ENCODE data around the gene JPH4. TPM values are rescaled to one million over a fixed set of nuclear protein-coding genes. Genes with fewer than 3 reads are reported as not detected.
A peak's percentile ranks its signal among the peaks of the same experiment; 100 is the strongest.

JPH4 gene
- total and polyA plus RNA-seq, 3 experiments from 2014 or later = 1.8 TPM; not detected in 1

- Histone ChIP-seq H3K4me1 (ENCODE audit: insufficient read depth, low read length) (peaks cover 24% of the 10 kb centered on the region), H3K36me3 (ENCODE audit: insufficient read depth, low read length) (peaks cover 16% of the 10 kb centered on the region), H3K27me3 (ENCODE audit: insufficient read depth, low read length, poor library complexity, severe bottlenecking) (no peaks in the 10 kb centered on the region), H3K4me3 (ENCODE audit: low read length) (peak within 1 kb of the TSS; percentile 78), H3K9me3 (ENCODE audit: low read length) (no peaks in the 10 kb centered on the region), H3K27ac (ENCODE audit: low read depth, low read length) (peak within 1 kb of the TSS; percentile 78)
- Mint-ChIP-seq H3K4me3 (peak within 1 kb of the TSS; percentile 94 to 99 (median 96)), H3K27me3 (no peaks in the 10 kb centered on the region), H3K36me3 (peaks cover 0 to 34% (median 3%) of the 10 kb centered on the region in 3 donors), H3K27ac (peak within 1 kb of the TSS; percentile 93 to 99 (median 96)), H3K9me3 (no peaks in the 10 kb centered on the region), H3K4me1 (peaks cover 29 to 37% (median 31%) of the 10 kb centered on the region in 3 donors)
- DNase-seq = peak; percentile 86 to 96 (median 90)
- ChIA-PET CTCF (interaction anchor here (0.8 to 8.9 kb wide), 6 partner anchors 14 to 78 kb away, joined by 3 to 105 read pairs (median 8); no protein-coding TSS in a partner anchor), POLR2A (interaction anchor here (0.8 to 1.6 kb wide), 3 partner anchors 12 to 86 kb away, joined by 3 to 6 read pairs (median 4); partner anchors contain the start of genes AP1G2 and NGDN)
Observed at GRCh38 chr14:23555882-23556699, 22.5 kb downstream of the JPH4 start, which contains the start of gene THTPA. TSS of gene THTPA (plus strand) at chr14:23556271. CDS start at chr14:23556758, 487 bp downstream.

DNA sequence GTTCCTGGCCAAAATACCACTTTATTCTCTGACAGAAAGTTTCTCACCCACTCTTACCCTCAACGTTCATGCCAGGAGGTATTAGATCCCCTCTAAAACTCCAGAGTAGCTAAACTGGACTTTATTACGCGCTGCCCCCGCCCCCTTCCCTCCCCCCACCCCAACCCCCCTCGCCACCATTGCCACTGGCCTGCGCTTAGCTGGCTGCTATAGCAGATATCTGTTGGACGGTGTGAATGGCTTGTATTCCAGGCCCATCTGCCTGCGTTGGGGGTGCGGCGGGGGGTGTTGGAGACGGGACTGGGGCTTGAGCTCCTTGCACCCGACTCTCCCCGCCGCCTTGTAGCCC is 23.1 kb downstream of the JPH4 start:
- ChIA-PET CTCF (interaction anchor here (0.8 to 2.0 kb wide), 4 partner anchors 14 to 77 kb away, joined by 3 to 12 read pairs (median 3); no protein-coding TSS in a partner anchor), POLR2A (interaction anchor here (0.8 to 1.6 kb wide), 3 partner anchors 12 to 85 kb away, joined by 3 to 6 read pairs (median 4); partner anchors contain the start of genes AP1G2 and NGDN)
- Mint-ChIP-seq H3K4me3 (peak overlapping the region; percentile 94 to 99 (median 96)), H3K27me3 (no peaks in the 10 kb centered on the region), H3K27ac (peak overlapping the region; percentile 93 to 99 (median 96)), H3K4me1 (peaks cover 29 to 37% (median 31%) of the 10 kb centered on the region in 3 donors), H3K9me3 (no peaks in the 10 kb centered on the region), H3K36me3 (peaks cover 0 to 29% (median 3%) of the 10 kb centered on the region in 3 donors)
- H3K27ac ChIP-seq (ENCODE audit: low read depth, low read length) = peak overlapping the region; percentile 78
- H3K4me3 ChIP-seq (ENCODE audit: low read length) = peak overlapping the region; percentile 78
- H3K4me1 ChIP-seq (ENCODE audit: insufficient read depth, low read length) = peaks cover 30% of the 10 kb centered on the region
- no peaks in the 10 kb centered on the region for H3K27me3 ChIP-seq (ENCODE audit: insufficient read depth, low read length, poor library complexity, severe bottlenecking)
- H3K36me3 ChIP-seq (ENCODE audit: insufficient read depth, low read length) = peaks cover 11% of the 10 kb centered on the region
- DNase-seq = no peak
- H3K9me3 ChIP-seq (ENCODE audit: low read length) = no peaks in the 10 kb centered on the region

GRCh38 chr14:23551266-23552028 is 27.1 kb downstream of the JPH4 start, which contains the start of gene ZFHX2:
TSS of gene ZFHX2 (minus strand) at chr14:23551765. CDS start at chr14:23535325, 16,440 bp downstream.
- peak within 1 kb of the TSS in 7 of 8 donors; percentile 35 to 92 (median 77) for H3K27ac Mint-ChIP-seq
- peak within 1 kb of the TSS in 3 of 7 donors; percentile 75 to 87 (median 84) for H3K4me3 Mint-ChIP-seq
- peaks cover 9 to 21% (median 15%) of the 10 kb centered on the region in 3 donors for H3K4me1 Mint-ChIP-seq
- Histone ChIP-seq H3K4me1 (ENCODE audit: insufficient read depth, low read length) (peaks cover 22% of the 10 kb centered on the region), H3K4me3 (ENCODE audit: low read length) (peak within 1 kb of the TSS; percentile 72), H3K27me3 (ENCODE audit: insufficient read depth, low read length, poor library complexity, severe bottlenecking) (peaks cover 5% of the 10 kb centered on the region), H3K36me3 (ENCODE audit: insufficient read depth, low read length) (no peaks in the 10 kb centered on the region), H3K27ac (ENCODE audit: low read depth, low read length) (peak within 1 kb of the TSS; percentile 12), H3K9me3 (ENCODE audit: low read length) (no peaks in the 10 kb centered on the region)
- POLR2A ChIA-PET = interaction anchor here (1.0 to 1.3 kb wide), 3 partner anchors 10 to 249 kb away, joined by 3 to 4 read pairs (median 3); partner anchors contain the start of genes NGDN and PPP1R3E
- CTCF ChIA-PET = interaction anchor here (1.1 kb wide), 1 partner anchor 12 kb away, joined by 7 read pairs; no protein-coding TSS in a partner anchor
- peaks cover 0 to 5% (median 0%) of the 10 kb centered on the region in 3 donors for H3K36me3 Mint-ChIP-seq
- H3K9me3 Mint-ChIP-seq = no peaks in the 10 kb centered on the region
- no peaks in the 10 kb centered on the region for H3K27me3 Mint-ChIP-seq
- DNase-seq = peak; percentile 53 to 77 (median 65)

DNA sequence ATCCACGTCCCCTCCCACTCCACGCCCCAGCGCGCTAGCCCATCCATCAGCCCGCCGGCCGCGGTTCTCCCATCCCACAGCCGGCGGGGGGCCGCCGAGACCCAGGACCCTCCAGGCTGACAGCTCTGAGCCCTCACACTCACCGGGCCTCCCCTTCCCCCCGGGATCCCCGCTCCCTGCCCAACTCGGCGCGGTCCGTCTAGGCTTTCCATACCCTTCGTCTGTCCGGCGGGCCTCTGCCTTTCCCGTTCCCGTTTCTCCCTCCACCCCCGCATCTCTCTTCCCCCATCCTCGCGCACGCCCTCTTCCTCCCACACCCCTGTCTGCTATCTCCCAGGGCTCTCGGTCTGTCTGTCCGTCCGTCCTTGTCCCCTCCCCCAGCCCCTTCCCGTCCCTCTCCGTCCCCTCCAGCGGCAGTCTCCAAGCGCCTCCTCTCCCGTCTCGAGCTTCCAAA is 27.8 kb downstream of the JPH4 start:
- H3K4me3 ChIP-seq (ENCODE audit: low read length) = peak overlapping the region; percentile 72
- peaks cover 6 to 17% (median 11%) of the 10 kb centered on the region in 3 donors for H3K4me1 Mint-ChIP-seq
- ChIA-PET POLR2A (no interaction called here), CTCF (no interaction called here)
- H3K4me1 ChIP-seq (ENCODE audit: insufficient read depth, low read length) = peaks cover 19% of the 10 kb centered on the region
- peak overlapping the region in 2 of 7 donors; percentile 84 to 87 for H3K4me3 Mint-ChIP-seq
- no peaks in the 10 kb centered on the region for H3K27me3 Mint-ChIP-seq
- no peak for DNase-seq
- H3K27me3 ChIP-seq (ENCODE audit: insufficient read depth, low read length, poor library complexity, severe bottlenecking) = peaks cover 5% of the 10 kb centered on the region
- no peaks in the 10 kb centered on the region for H3K9me3 ChIP-seq (ENCODE audit: low read length)
- H3K9me3 Mint-ChIP-seq = no peaks in the 10 kb centered on the region
- H3K27ac Mint-ChIP-seq = peak overlapping the region in 1 of 8 donors; percentile 84
- H3K36me3 ChIP-seq (ENCODE audit: insufficient read depth, low read length) = no peaks in the 10 kb centered on the region
- no peak overlapping the region for H3K27ac ChIP-seq (ENCODE audit: low read depth, low read length)
- peaks cover 0 to 1% (median 0%) of the 10 kb centered on the region in 3 donors for H3K36me3 Mint-ChIP-seq

- no peak for DNase-seq
- H3K36me3 Mint-ChIP-seq = no peaks in the 10 kb centered on the region
- no peak overlapping the region for H3K4me3 Mint-ChIP-seq
- H3K4me1 Mint-ChIP-seq = peaks cover 6 to 11% (median 7%) of the 10 kb centered on the region in 3 donors
- ChIA-PET CTCF (interaction anchor here (1.1 to 1.4 kb wide), 2 partner anchors 9 to 11 kb away, joined by 5 to 7 read pairs; no protein-coding TSS in a partner anchor), POLR2A (no interaction called here)
- no peaks in the 10 kb centered on the region for H3K9me3 Mint-ChIP-seq
- no peaks in the 10 kb centered on the region for H3K9me3 ChIP-seq (ENCODE audit: low read length)
- no peak overlapping the region for H3K27ac ChIP-seq (ENCODE audit: low read depth, low read length)
- H3K27ac Mint-ChIP-seq = no peak overlapping the region
- peaks cover 0 to 1% of the 10 kb centered on the region in 2 donors for H3K27me3 Mint-ChIP-seq
- H3K27me3 ChIP-seq (ENCODE audit: insufficient read depth, low read length, poor library complexity, severe bottlenecking) = peaks cover 5% of the 10 kb centered on the region
- H3K4me1 ChIP-seq (ENCODE audit: insufficient read depth, low read length) = peaks cover 18% of the 10 kb centered on the region
- H3K36me3 ChIP-seq (ENCODE audit: insufficient read depth, low read length) = no peaks in the 10 kb centered on the region
- H3K4me3 ChIP-seq (ENCODE audit: low read length) = no peak overlapping the region
Observed at GRCh38 chr14:23550131-23550811, 28.3 kb downstream of the JPH4 start.

DNA sequence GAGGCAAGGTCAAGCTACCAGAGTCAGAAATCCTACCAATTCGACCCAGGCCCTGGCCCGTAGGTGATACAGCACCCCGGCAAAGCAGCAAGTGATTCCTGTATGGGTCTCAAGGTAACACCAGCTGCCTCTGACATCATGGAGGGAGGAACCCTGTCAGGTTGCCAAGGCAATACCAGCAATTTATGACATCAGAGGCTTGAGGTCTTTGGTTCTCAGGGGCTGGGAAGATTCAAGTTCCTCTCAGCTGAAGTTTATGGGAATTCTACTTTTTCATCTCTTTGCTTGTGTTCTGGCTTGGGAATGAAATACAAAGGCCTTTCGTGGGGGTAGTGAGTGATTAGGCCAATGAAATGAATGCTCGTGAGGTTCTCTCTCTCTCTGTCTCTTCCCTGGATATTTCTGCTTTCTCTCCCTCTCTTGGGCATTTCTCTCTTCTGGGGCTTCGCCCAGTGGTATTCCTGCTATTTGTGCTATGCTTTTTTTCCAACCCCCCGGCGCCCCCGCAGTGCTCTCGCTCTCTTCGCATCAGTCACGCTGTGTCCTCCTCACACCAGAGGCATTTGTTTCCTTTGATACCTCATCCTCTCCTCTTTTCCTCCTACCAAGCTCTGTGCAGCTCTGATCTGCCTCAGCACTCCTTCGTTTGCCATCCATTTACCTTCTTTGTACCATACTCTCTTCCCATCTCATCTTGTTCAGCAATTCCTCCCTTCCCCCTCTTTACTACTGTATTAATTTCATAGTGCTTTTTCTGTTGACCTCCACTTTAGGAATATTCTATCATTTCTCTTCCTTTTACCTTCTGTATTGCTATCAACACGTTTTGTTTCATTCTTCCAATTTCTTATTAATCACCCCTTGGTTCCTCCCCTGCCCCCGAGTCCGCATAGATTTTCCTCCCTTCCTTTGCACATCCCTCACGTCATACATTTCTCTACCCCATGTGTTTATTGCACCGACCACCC is 30.0 kb downstream of the JPH4 start:
- POLR2A ChIA-PET = no interaction called here
- peaks cover 0 to 1% of the 10 kb centered on the region in 2 donors for H3K27me3 Mint-ChIP-seq
- DNase-seq = no peak

More for the DNA sequence above, 30.0 kb downstream of the JPH4 start:
- peaks cover 6 to 9% (median 6%) of the 10 kb centered on the region in 3 donors for H3K4me1 Mint-ChIP-seq
- H3K4me3 Mint-ChIP-seq = no peak overlapping the region
- no peak overlapping the region for H3K27ac Mint-ChIP-seq
- Histone ChIP-seq H3K9me3 (ENCODE audit: low read length) (no peaks in the 10 kb centered on the region), H3K36me3 (ENCODE audit: insufficient read depth, low read length) (no peaks in the 10 kb centered on the region), H3K27me3 (ENCODE audit: insufficient read depth, low read length, poor library complexity, severe bottlenecking) (peaks cover 5% of the 10 kb centered on the region), H3K4me1 (ENCODE audit: insufficient read depth, low read length) (peaks cover 16% of the 10 kb centered on the region), H3K4me3 (ENCODE audit: low read length) (no peak overlapping the region), H3K27ac (ENCODE audit: low read depth, low read length) (no peak overlapping the region)
- no peaks in the 10 kb centered on the region for H3K9me3 Mint-ChIP-seq
- H3K36me3 Mint-ChIP-seq = no peaks in the 10 kb centered on the region
- CTCF ChIA-PET = interaction anchor here (0.8 to 1.4 kb wide), 4 partner anchors 10 to 70 kb away, joined by 3 to 7 read pairs (median 4); no protein-coding TSS in a partner anchor
